Daoy (cell line): ENCODE results near the gene OR52B6. TPM values are rescaled to one million over a fixed set of nuclear protein-coding genes. Genes with fewer than 3 reads are reported as not detected.
"Not testable (repeated sequence)": the region's sequence is repeated elsewhere in the genome, so short reads cannot be mapped to it uniquely, and the experiment has no call there.

ENCODE experiments used
- DNase-seq: peaks from one replicate; pipeline ENCODE4 v3.0.0-alpha.2; 2015; ENCODE audit warnings: low read depth
- total RNA-seq: library from RNA; depleted of rRNA; stranded (reverse); fragments of >200 nt; shearing (Covaris generic); gene quantifications from 2 replicates; pipeline ENCODE4 v1.2.3, GENCODE V29; 2014; rRNA removed

The OR52B6 gene
- total RNA-seq: not detected in 2 replicates

- DNase-seq: no peak
These were observed at the start of gene OR52B6 for GRCh38 chr11:5580577-5580976. TSS of gene OR52B6 (plus strand) at chr11:5580877. CDS start at chr11:5580877, 0 bp downstream.

- DNase-seq: no peak
These were observed 49.4 kb upstream of the OR52B6 start for GRCh38 chr11:5531053-5531831.

GRCh38 chr11:5534046-5534445 is 46.6 kb upstream of the OR52B6 start:
- no peak for DNase-seq

- DNase-seq: no peak
These were observed 44.2 kb upstream of the OR52B6 start for GRCh38 chr11:5536482-5536881.

- no peak for DNase-seq
These were observed 39.2 kb upstream of the OR52B6 start for GRCh38 chr11:5541427-5541826.

GRCh38 chr11:5546457-5546856 is 34.2 kb upstream of the OR52B6 start:
- DNase-seq: no peak

- DNase-seq: no peak
These were observed 32.7 kb upstream of the OR52B6 start for GRCh38 chr11:5547982-5548381.

- no peak for DNase-seq
These were observed 32.2 kb upstream of the OR52B6 start, which contains the start of gene OR52H1 for GRCh38 chr11:5548440-5548839. TSS of gene OR52H1 (minus strand) at chr11:5548540. CDS start at chr11:5545505, 3,035 bp downstream.

GRCh38 chr11:5550440-5551095 is 30.1 kb upstream of the OR52B6 start:
- DNase-seq: peak; percentile 22

- no peak for DNase-seq
These were observed 27.3 kb upstream of the OR52B6 start for GRCh38 chr11:5553343-5553742.

GRCh38 chr11:5556596-5557188 is 24.0 kb upstream of the OR52B6 start:
- no peak for DNase-seq

GRCh38 chr11:5557751-5558150 is 22.9 kb upstream of the OR52B6 start:
- no peak for DNase-seq

- peak; percentile 2 for DNase-seq
These were observed 16.2 kb upstream of the OR52B6 start for GRCh38 chr11:5564259-5565019.

GRCh38 chr11:5574654-5575053 is 6.0 kb upstream of the OR52B6 start:
- DNase-seq: no peak

- DNase-seq: no peak
These were observed 5.5 kb upstream of the OR52B6 start for GRCh38 chr11:5575152-5575551.

GRCh38 chr11:5577101-5577500 is 3.6 kb upstream of the OR52B6 start:
- no peak for DNase-seq

- DNase-seq: no peak
These were observed 337 bp downstream of the OR52B6 start for GRCh38 chr11:5581014-5581413.

- not testable (repeated sequence) for DNase-seq
These were observed 3.8 kb downstream of the OR52B6 start for GRCh38 chr11:5584458-5584857.

GRCh38 chr11:5589906-5590305 is 9.2 kb downstream of the OR52B6 start:
- DNase-seq: not testable (repeated sequence)

GRCh38 chr11:5591613-5592012 is 10.9 kb downstream of the OR52B6 start:
- no peak for DNase-seq

- DNase-seq: no peak
These were observed 11.9 kb downstream of the OR52B6 start for GRCh38 chr11:5592615-5593014.

- no peak for DNase-seq
These were observed 12.5 kb downstream of the OR52B6 start for GRCh38 chr11:5593146-5593545.
